Measurements from ENCODE around the gene FAM53A. TPM values are rescaled to one million over a fixed set of nuclear protein-coding genes. Genes with fewer than 3 reads are reported as not detected.
"Not testable (repeated sequence)": the region's sequence is repeated elsewhere in the genome, so short reads cannot be mapped to it uniquely, and the experiment has no call there.

FAM53A gene
- total RNA-seq, 3 donors from 2014 or later, result 1.3 to 4.0 (median 1.6) TPM

- H3K4me3 Mint-ChIP-seq, result no peak overlapping the region
- DNase-seq, result no peak
- no peak for ATAC-seq
Measured at GRCh38 chr4:1651609-1652008, 32.5 kb downstream of the FAM53A start.

GRCh38 chr4:1648962-1649361 is 35.2 kb downstream of the FAM53A start:
- no peaks in the 10 kb centered on the region for H3K27me3 Mint-ChIP-seq (ENCODE audit: low read depth)
- H3K36me3 Mint-ChIP-seq (ENCODE audit: insufficient read depth), result no peaks in the 10 kb centered on the region
- DNase-seq (no peak), ATAC-seq (no peak)
- H3K9me3 Mint-ChIP-seq, result no peaks in the 10 kb centered on the region
- no peak overlapping the region for H3K4me3 Mint-ChIP-seq
- peaks cover 3% of the 10 kb centered on the region for H3K4me1 Mint-ChIP-seq (ENCODE audit: low read depth)

More at GRCh38 chr4:1651609-1652008, 32.5 kb downstream of the FAM53A start:
- Mint-ChIP-seq H3K4me1 (ENCODE audit: low read depth) (peaks cover 3% of the 10 kb centered on the region), H3K36me3 (ENCODE audit: insufficient read depth) (peaks cover 2% of the 10 kb centered on the region), H3K9me3 (no peaks in the 10 kb centered on the region), H3K27me3 (ENCODE audit: low read depth) (no peaks in the 10 kb centered on the region)

GRCh38 chr4:1647432-1647831 is 36.7 kb downstream of the FAM53A start:
- no peaks in the 10 kb centered on the region for H3K9me3 Mint-ChIP-seq
- ATAC-seq, result no peak
- H3K4me3 Mint-ChIP-seq, result no peak overlapping the region
- no peaks in the 10 kb centered on the region for H3K36me3 Mint-ChIP-seq (ENCODE audit: insufficient read depth)
- H3K27me3 Mint-ChIP-seq (ENCODE audit: low read depth), result no peaks in the 10 kb centered on the region
- H3K4me1 Mint-ChIP-seq (ENCODE audit: low read depth), result peaks cover 3% of the 10 kb centered on the region
- DNase-seq, result no peak

DNA sequence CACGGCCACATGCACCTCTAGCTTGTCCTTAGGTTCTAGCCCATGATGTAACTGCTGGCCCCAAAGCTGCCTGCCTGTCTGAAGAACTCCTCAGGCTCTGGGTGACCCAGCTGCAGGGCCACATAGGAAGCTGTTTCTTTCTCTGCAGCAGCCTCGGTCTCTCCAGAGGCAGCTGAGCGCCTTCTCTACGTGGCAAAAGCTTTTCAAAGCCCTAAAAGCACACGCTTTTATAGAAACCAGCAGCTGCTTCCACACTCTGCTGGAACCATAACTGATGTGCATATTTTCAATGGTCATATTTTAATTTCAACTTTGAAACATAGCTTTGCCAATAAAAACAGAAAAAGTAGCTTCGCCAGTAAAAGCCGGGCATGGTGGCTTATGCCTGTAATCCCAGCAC is 37.4 kb downstream of the FAM53A start:
- no peak overlapping the region for H3K4me3 Mint-ChIP-seq
- H3K9me3 Mint-ChIP-seq, result no peaks in the 10 kb centered on the region
- peaks cover 3% of the 10 kb centered on the region for H3K4me1 Mint-ChIP-seq (ENCODE audit: low read depth)
- no peaks in the 10 kb centered on the region for H3K36me3 Mint-ChIP-seq (ENCODE audit: insufficient read depth)
- H3K27me3 Mint-ChIP-seq (ENCODE audit: low read depth), result no peaks in the 10 kb centered on the region
- DNase-seq (no peak), ATAC-seq (no peak)

DNA sequence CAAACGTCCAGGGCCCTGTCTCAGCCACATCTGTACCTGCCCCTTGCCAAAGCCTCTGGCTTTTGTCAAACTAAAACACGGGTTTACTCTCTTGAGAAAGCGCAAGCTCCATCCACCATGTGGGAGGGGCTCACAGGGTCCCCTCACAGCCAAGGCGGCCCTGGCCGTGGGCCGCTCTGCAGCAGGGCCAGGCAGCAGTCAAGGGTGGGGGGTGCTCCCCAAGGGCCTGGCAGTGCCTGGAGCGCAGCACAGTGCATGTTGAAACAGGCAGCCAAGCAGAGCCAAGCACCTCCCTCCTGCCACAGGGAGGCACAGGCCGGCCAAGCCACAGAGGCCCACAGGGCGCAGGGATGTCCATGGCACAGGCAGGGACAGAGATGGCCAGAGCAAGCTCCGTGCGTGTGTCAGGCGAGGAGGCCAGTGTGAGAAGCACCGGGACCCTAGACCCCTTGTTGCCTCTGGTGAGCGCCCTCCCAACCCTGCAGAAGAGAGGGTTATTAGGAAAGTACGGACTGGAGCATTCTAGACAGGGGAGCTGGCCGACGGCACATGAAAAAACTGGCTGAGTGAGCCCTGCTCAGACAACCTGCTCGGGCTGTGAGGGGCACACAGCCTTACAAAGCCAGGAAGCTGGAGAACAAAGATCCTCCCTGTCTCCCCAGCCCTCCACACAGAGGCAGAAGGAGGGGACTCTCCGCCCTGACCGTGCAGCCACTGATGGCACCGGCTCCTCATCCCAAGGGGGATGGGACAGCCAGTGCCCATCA is 39.0 kb downstream of the FAM53A start:
- Mint-ChIP-seq H3K4me1 (ENCODE audit: low read depth) (peaks cover 3% of the 10 kb centered on the region), H3K27me3 (ENCODE audit: low read depth) (no peaks in the 10 kb centered on the region), H3K9me3 (no peaks in the 10 kb centered on the region), H3K36me3 (ENCODE audit: insufficient read depth) (no peaks in the 10 kb centered on the region), H3K4me3 (no peak overlapping the region)
- no peak for ATAC-seq
- no peak for DNase-seq

DNA sequence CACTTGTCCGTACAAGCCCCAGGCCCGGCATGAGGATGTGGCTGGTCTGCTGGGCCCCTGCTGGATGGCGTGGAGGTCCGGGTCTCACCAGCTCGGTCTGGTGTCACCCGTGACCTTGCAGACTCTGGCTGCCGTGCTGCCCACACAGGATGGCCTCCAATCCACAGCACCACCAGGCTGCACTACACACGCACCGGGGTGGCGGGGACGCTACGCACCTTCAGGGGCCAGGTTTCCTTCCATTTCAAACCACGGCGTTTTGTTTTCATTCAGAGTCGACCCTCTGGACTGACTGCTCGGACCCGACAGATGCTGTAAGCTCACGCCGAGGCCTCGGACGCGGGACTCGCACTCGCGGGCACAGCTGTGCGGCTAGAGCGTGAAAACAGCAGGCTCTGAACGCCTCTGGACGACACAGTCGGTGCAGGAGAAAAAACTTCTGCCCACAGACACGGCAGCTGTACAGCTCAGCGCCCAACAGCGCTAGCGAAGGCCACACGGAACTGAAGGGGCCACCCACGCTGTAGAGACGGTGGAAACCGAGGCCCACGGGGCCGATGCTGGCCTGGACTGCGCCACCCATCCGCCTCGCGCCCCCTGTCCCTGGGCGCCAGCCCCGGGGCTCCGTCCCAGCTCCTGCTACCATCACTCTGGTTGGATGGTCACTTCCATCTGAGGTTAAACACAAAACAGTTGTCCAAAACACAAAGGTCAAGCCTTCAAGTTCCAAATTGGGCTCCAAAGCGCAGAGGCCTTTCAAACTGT is 40.0 kb downstream of the FAM53A start:
- Mint-ChIP-seq H3K36me3 (ENCODE audit: insufficient read depth) (no peaks in the 10 kb centered on the region), H3K4me3 (no peak overlapping the region), H3K4me1 (ENCODE audit: low read depth) (peaks cover 3% of the 10 kb centered on the region), H3K27me3 (ENCODE audit: low read depth) (no peaks in the 10 kb centered on the region), H3K9me3 (no peaks in the 10 kb centered on the region)
- ATAC-seq, result no peak
- DNase-seq, result no peak

DNA sequence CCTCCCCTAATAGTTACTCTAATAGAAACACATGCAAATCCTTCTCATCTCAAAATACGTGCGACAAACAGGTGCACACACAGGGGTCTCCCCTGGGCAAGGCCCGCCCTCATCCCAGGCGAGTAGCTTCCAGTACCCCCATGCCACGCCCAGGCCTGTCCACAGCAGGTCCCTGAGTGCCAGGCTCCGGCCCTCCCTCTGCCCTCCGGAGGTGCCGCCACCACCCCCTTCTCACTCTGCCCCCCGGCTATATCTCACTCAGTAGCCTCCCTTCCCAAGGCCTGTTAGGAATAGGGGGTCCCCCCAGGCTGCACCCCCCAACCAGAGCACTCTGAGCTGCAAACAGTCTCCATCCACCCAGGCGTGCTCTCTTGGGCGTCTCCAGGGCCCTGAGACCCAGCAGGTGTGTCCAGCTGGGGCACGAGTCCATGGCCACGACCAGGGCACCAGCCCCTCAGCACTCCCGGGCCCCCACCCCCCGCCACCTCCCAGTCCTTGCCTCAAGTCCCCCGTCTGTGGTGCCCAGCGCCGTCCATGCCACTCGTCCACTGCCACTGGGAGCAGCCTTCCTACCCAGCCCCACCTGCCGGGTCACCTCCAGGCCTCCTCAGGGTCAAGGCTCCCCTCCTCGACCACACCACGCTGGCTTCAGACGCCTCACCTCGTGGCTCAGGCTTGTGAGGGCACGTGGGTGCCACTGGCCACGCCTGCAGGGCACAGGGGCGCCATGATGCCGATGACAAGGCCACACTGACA is 41.7 kb downstream of the FAM53A start:
- H3K4me3 Mint-ChIP-seq, result no peak overlapping the region
- no peaks in the 10 kb centered on the region for H3K36me3 Mint-ChIP-seq (ENCODE audit: insufficient read depth)
- H3K4me1 Mint-ChIP-seq (ENCODE audit: low read depth), result peaks cover under 1% of the 10 kb centered on the region
- DNase-seq (no peak), ATAC-seq (no peak)
- H3K9me3 Mint-ChIP-seq, result no peaks in the 10 kb centered on the region
- H3K27me3 Mint-ChIP-seq (ENCODE audit: low read depth), result no peaks in the 10 kb centered on the region

GRCh38 chr4:1641671-1642070 is 42.4 kb downstream of the FAM53A start:
- H3K4me3 Mint-ChIP-seq, result no peak overlapping the region
- H3K4me1 Mint-ChIP-seq (ENCODE audit: low read depth), result no peaks in the 10 kb centered on the region
- DNase-seq (no peak), ATAC-seq (no peak)
- H3K27me3 Mint-ChIP-seq (ENCODE audit: low read depth), result no peaks in the 10 kb centered on the region
- H3K36me3 Mint-ChIP-seq (ENCODE audit: insufficient read depth), result no peaks in the 10 kb centered on the region
- H3K9me3 Mint-ChIP-seq, result no peaks in the 10 kb centered on the region

GRCh38 chr4:1640716-1641503 is 43.2 kb downstream of the FAM53A start:
- not testable (repeated sequence) for ATAC-seq, H3K9me3 Mint-ChIP-seq, H3K4me3 Mint-ChIP-seq

DNA sequence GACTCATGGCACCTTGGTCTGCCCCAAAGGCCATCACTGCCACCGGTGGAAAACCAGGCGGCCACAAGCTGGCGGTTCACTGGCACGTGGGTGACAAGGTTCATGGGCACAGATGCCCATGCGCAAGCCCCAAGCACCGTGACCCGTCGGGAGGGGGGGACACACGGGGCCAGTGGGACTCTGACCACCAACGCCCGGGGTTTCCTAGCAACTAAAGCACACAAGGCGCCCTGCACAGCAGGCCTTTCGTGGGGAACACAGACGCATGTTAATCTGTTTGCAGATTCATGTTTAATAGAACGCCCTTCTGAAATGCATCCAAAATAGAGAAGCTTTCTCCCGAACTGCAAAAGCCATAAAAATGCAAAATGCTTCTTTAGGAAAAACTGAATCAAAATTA is 43.9 kb downstream of the FAM53A start:
- no peaks in the 10 kb centered on the region for H3K4me1 Mint-ChIP-seq (ENCODE audit: low read depth)
- ATAC-seq, result no peak
- H3K36me3 Mint-ChIP-seq (ENCODE audit: insufficient read depth), result no peaks in the 10 kb centered on the region
- no peak for DNase-seq
- no peak overlapping the region for H3K4me3 Mint-ChIP-seq
- no peaks in the 10 kb centered on the region for H3K9me3 Mint-ChIP-seq
- peaks cover 2% of the 10 kb centered on the region for H3K27me3 Mint-ChIP-seq (ENCODE audit: low read depth)

More at GRCh38 chr4:1640716-1641503, 43.2 kb downstream of the FAM53A start:
- H3K27me3 Mint-ChIP-seq (ENCODE audit: low read depth); H3K36me3 Mint-ChIP-seq (ENCODE audit: insufficient read depth); H3K4me1 Mint-ChIP-seq (ENCODE audit: low read depth); DNase-seq: not testable (repeated sequence)

GRCh38 chr4:1639299-1639868 is 44.7 kb downstream of the FAM53A start:
- Mint-ChIP-seq H3K9me3 (no peaks in the 10 kb centered on the region), H3K36me3 (ENCODE audit: insufficient read depth) (no peaks in the 10 kb centered on the region), H3K27me3 (ENCODE audit: low read depth) (peaks cover 3% of the 10 kb centered on the region), H3K4me1 (ENCODE audit: low read depth) (no peaks in the 10 kb centered on the region), H3K4me3 (no peak overlapping the region)
- no peak for ATAC-seq
- no peak for DNase-seq

DNA sequence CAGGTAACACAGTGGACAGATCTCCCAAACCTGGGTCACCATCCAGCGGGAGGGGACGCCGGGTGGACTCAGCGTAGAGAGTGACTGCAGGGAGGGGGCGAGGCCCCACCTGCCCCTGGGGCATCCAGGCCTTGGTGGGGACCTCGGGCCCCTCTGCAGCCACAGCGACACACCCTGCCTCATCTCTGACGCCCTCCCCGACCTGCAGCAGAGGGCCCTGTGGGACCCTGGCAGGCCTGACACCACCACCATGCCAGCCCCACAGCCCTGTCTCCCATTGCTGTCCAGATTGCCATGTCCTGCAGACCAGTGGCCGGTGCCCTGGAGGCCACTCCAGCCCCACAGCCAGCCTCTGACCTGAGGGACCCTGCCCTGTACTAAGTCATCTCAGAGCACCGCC is 45.2 kb downstream of the FAM53A start:
- no peak overlapping the region for H3K4me3 Mint-ChIP-seq
- no peaks in the 10 kb centered on the region for H3K36me3 Mint-ChIP-seq (ENCODE audit: insufficient read depth)
- no peaks in the 10 kb centered on the region for H3K9me3 Mint-ChIP-seq
- H3K27me3 Mint-ChIP-seq (ENCODE audit: low read depth), result peaks cover 3% of the 10 kb centered on the region
- DNase-seq (no peak), ATAC-seq (no peak)
- H3K4me1 Mint-ChIP-seq (ENCODE audit: low read depth), result no peaks in the 10 kb centered on the region

- H3K27me3 Mint-ChIP-seq (ENCODE audit: low read depth), result peaks cover 3% of the 10 kb centered on the region
- ATAC-seq (no peak), DNase-seq (no peak)
- no peaks in the 10 kb centered on the region for H3K4me1 Mint-ChIP-seq (ENCODE audit: low read depth)
- no peaks in the 10 kb centered on the region for H3K9me3 Mint-ChIP-seq
- no peaks in the 10 kb centered on the region for H3K36me3 Mint-ChIP-seq (ENCODE audit: insufficient read depth)
- H3K4me3 Mint-ChIP-seq, result no peak overlapping the region
Measured at GRCh38 chr4:1638272-1638598, 45.9 kb downstream of the FAM53A start.
